ENCODE results near the gene ARHGAP4.

Gene ARHGAP4

DNA sequence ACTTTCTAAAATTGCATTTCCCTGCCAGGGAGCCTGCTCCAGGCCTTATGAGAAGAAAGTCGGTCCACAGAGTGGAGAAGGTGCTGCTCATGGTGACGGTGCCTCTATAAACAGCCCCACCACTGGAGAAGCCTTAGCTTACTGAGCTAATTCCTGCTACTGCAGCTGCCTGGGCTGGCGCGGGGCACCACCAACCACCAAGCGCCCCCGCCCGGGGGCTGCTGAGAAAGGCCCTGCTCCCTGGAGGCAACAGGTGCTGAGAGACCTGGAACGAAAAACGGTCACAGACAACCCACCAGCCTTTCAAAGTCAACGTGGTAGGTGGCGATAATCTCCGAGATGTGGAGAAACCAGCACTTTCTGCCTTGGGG lies 42.7 kb upstream of the ARHGAP4 start:
- H4K8ac ChIP-seq (ENCODE audit: low read depth, low read length), result no peak overlapping the region
- H2BK120ac ChIP-seq (ENCODE audit: low read depth, low read length), result no peak overlapping the region
- H3K4me1 ChIP-seq (ENCODE audit: control insufficient read depth, low read depth, low read length), result peaks cover 6% of the 10 kb centered on the region
- H4K5ac ChIP-seq (ENCODE audit: low read length), result no peak overlapping the region
- H3K56ac ChIP-seq (ENCODE audit: low read length), result peak overlapping the region; percentile 85
- no peak overlapping the region for H3K18ac ChIP-seq (ENCODE audit: low read length)
- no peak overlapping the region for H3K23ac ChIP-seq (ENCODE audit: low read length)
- peaks cover 66% of the 10 kb centered on the region for H3K79me2 ChIP-seq (ENCODE audit: control insufficient read depth, insufficient read depth, low read length)
- H3K4ac ChIP-seq (ENCODE audit: low read depth, low read length), result no peak overlapping the region
- peak overlapping the region; percentile 83 for H3K4me2 ChIP-seq (ENCODE audit: low read length)
- H3K9ac ChIP-seq (ENCODE audit: low read length), result peak overlapping the region; percentile 81
- no CpG with 5 or more reads among the region's 12 CpGs for WGBS (ENCODE audit: extremely low coverage, insufficient coverage, low lambda C conversion rate)
- H2AK5ac ChIP-seq (ENCODE audit: low read length), result no peak overlapping the region
- H2BK5ac ChIP-seq (ENCODE audit: low read length), result no peak overlapping the region
- H3K36me3 ChIP-seq (ENCODE audit: control insufficient read depth, insufficient read depth, low read length), result no peaks in the 10 kb centered on the region
- H3K79me1 ChIP-seq (ENCODE audit: low read length), result no peaks in the 10 kb centered on the region
- no peak overlapping the region for H2BK15ac ChIP-seq (replicated peaks; ENCODE audit: low read depth)
- peak; percentile 45 for DNase-seq
- H3K27ac ChIP-seq (ENCODE audit: low read depth, low read length), result no peak overlapping the region
- H3K4me3 ChIP-seq (ENCODE audit: low read length), result no peak overlapping the region
- H3K27me3 ChIP-seq (ENCODE audit: insufficient read depth, low read length, poor library complexity), result no peaks in the 10 kb centered on the region

DNA sequence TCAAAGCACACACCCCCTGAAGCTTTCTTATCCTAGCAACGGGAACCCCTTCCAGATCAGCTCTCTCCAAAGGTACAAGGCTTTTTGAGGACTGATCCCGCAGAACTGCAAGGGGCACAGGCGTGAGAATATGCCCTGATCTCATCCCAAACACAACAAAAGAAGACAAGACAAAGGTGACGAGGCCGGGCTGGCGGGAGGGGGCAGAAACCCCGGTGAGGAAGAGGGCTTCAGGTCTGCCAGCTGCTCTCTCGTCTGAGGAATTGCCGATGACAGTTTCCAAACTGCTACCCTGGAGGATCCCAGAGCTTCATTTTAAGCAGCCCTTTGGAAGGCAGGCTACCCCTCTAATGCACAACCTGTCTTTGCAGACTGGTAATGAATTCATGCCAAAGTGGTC lies 42.2 kb upstream of the ARHGAP4 start:
- Histone ChIP-seq H4K5ac (ENCODE audit: low read length) (no peak overlapping the region), H2AK5ac (ENCODE audit: low read length) (no peak overlapping the region), H3K18ac (ENCODE audit: low read length) (no peak overlapping the region), H2BK5ac (ENCODE audit: low read length) (no peak overlapping the region), H3K4me3 (ENCODE audit: low read length) (no peak overlapping the region), H3K79me2 (ENCODE audit: control insufficient read depth, insufficient read depth, low read length) (peaks cover 69% of the 10 kb centered on the region), H4K8ac (ENCODE audit: low read depth, low read length) (no peak overlapping the region), H3K36me3 (ENCODE audit: control insufficient read depth, insufficient read depth, low read length) (no peaks in the 10 kb centered on the region), H3K9ac (ENCODE audit: low read length) (peak overlapping the region; percentile 81), H2BK120ac (ENCODE audit: low read depth, low read length) (no peak overlapping the region), H2BK15ac (replicated peaks; ENCODE audit: low read depth) (no peak overlapping the region), H3K79me1 (ENCODE audit: low read length) (no peaks in the 10 kb centered on the region), H3K23ac (ENCODE audit: low read length) (no peak overlapping the region), H3K4me2 (ENCODE audit: low read length) (peak overlapping the region; percentile 83), H3K27ac (ENCODE audit: low read depth, low read length) (no peak overlapping the region), H3K56ac (ENCODE audit: low read length) (peak overlapping the region; percentile 70), H3K4ac (ENCODE audit: low read depth, low read length) (no peak overlapping the region), H3K4me1 (ENCODE audit: control insufficient read depth, low read depth, low read length) (peaks cover 6% of the 10 kb centered on the region), H3K27me3 (ENCODE audit: insufficient read depth, low read length, poor library complexity) (no peaks in the 10 kb centered on the region)
- WGBS (ENCODE audit: extremely low coverage, insufficient coverage, low lambda C conversion rate), result no CpG with 5 or more reads among the region's 9 CpGs
- DNase-seq, result no peak

DNA sequence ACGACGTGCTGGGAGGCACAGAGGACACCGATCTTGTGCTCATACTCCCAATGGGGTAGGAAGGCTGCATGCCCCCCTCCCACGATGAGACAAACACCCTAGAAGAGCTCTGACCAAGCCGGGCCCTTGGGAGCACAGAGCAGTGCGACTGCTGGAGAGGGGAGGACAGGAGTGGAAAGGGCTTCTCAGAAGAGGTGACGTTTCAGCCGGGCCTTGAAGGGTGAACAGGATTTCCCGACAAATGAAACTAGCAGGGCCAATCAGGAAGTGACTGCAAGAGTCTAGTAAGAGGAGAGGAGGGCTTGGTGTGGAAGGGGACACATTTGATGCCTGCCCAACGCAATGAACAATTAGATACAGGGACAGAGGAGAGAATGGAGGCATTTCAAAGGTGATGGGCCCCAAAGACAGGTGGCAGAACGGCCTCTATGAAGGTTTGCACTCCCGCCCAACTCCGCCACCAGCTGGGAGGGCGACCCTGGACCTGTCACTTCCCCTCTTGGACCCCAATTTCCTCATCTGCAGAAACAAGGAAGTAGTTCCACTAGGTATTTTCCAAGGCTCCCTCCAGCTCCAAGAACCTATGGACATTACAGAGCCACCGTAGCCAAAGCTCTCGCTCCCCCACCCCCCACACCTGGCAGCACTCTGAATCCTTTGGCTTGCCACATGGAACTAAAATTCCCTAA lies 41.6 kb upstream of the ARHGAP4 start:
- Histone ChIP-seq H3K23ac (ENCODE audit: low read length) (no peak overlapping the region), H3K4me2 (ENCODE audit: low read length) (no peak overlapping the region), H3K18ac (ENCODE audit: low read length) (no peak overlapping the region), H3K27ac (ENCODE audit: low read depth, low read length) (no peak overlapping the region), H2BK120ac (ENCODE audit: low read depth, low read length) (no peak overlapping the region), H3K79me2 (ENCODE audit: control insufficient read depth, insufficient read depth, low read length) (peaks cover 73% of the 10 kb centered on the region), H3K4ac (ENCODE audit: low read depth, low read length) (no peak overlapping the region), H3K27me3 (ENCODE audit: insufficient read depth, low read length, poor library complexity) (no peaks in the 10 kb centered on the region), H3K56ac (ENCODE audit: low read length) (peak overlapping the region; percentile 25), H3K79me1 (ENCODE audit: low read length) (no peaks in the 10 kb centered on the region), H3K36me3 (ENCODE audit: control insufficient read depth, insufficient read depth, low read length) (no peaks in the 10 kb centered on the region), H2AK5ac (ENCODE audit: low read length) (no peak overlapping the region), H3K4me1 (ENCODE audit: control insufficient read depth, low read depth, low read length) (peaks cover 6% of the 10 kb centered on the region), H4K8ac (ENCODE audit: low read depth, low read length) (no peak overlapping the region), H3K9ac (ENCODE audit: low read length) (peak overlapping the region; percentile 13), H4K5ac (ENCODE audit: low read length) (no peak overlapping the region), H2BK15ac (replicated peaks; ENCODE audit: low read depth) (no peak overlapping the region), H2BK5ac (ENCODE audit: low read length) (no peak overlapping the region), H3K4me3 (ENCODE audit: low read length) (no peak overlapping the region)
- DNase-seq, result no peak
- WGBS (ENCODE audit: extremely low coverage, insufficient coverage, low lambda C conversion rate), result no CpG with 5 or more reads among the region's 16 CpGs

DNA sequence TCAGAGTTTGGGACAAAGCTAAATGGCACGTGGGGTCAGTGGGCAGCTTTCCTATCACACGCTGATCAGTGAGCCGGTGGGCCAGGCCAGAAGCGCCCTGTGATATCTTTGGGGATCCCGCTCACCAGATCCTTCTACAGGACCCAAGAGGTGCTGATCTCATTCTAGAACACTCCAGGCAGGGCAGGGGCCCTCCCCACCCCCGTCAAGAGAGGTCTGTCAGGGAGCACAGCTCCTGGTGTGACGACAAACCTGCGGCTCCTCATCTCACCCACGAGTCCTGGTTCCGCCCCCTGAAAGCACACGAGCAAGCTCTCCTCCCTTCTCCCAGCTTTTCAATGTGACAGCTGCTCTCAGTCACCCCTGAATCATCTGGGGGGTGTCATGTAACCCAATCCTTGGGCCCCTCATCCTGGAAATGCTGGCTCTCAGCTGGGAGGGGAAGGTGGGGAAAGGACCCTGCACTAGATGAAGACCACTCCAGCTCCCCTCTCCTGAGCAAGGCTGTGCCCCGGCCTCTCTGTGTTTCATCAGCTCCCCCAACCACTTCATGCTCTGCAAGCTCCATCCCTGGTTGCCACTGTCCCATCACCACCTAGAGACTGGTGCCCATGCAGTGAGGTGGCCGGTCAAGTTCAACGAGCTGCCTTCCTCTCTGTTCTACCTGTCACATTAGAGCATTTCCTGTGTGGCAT lies 40.9 kb upstream of the ARHGAP4 start:
- peaks cover 6% of the 10 kb centered on the region for H3K4me1 ChIP-seq (ENCODE audit: control insufficient read depth, low read depth, low read length)
- no peak overlapping the region for H2BK120ac ChIP-seq (ENCODE audit: low read depth, low read length)
- H3K27ac ChIP-seq (ENCODE audit: low read depth, low read length), result no peak overlapping the region
- H4K8ac ChIP-seq (ENCODE audit: low read depth, low read length), result no peak overlapping the region
- no peaks in the 10 kb centered on the region for H3K79me1 ChIP-seq (ENCODE audit: low read length)
- H2AK5ac ChIP-seq (ENCODE audit: low read length), result no peak overlapping the region
- no peak for DNase-seq
- no peak overlapping the region for H3K4ac ChIP-seq (ENCODE audit: low read depth, low read length)
- H2BK15ac ChIP-seq (replicated peaks; ENCODE audit: low read depth), result no peak overlapping the region
- peak overlapping the region; percentile 11 for H3K9ac ChIP-seq (ENCODE audit: low read length)
- no peak overlapping the region for H4K5ac ChIP-seq (ENCODE audit: low read length)
- H3K18ac ChIP-seq (ENCODE audit: low read length), result no peak overlapping the region
- no peak overlapping the region for H3K4me3 ChIP-seq (ENCODE audit: low read length)
- no CpG with 5 or more reads among the region's 14 CpGs for WGBS (ENCODE audit: extremely low coverage, insufficient coverage, low lambda C conversion rate)
- peaks cover 73% of the 10 kb centered on the region for H3K79me2 ChIP-seq (ENCODE audit: control insufficient read depth, insufficient read depth, low read length)
- H3K56ac ChIP-seq (ENCODE audit: low read length), result peak overlapping the region; percentile 17
- no peak overlapping the region for H3K4me2 ChIP-seq (ENCODE audit: low read length)
- H3K27me3 ChIP-seq (ENCODE audit: insufficient read depth, low read length, poor library complexity), result no peaks in the 10 kb centered on the region
- no peak overlapping the region for H2BK5ac ChIP-seq (ENCODE audit: low read length)
- H3K23ac ChIP-seq (ENCODE audit: low read length), result no peak overlapping the region
- peaks cover 1% of the 10 kb centered on the region for H3K36me3 ChIP-seq (ENCODE audit: control insufficient read depth, insufficient read depth, low read length)

DNA sequence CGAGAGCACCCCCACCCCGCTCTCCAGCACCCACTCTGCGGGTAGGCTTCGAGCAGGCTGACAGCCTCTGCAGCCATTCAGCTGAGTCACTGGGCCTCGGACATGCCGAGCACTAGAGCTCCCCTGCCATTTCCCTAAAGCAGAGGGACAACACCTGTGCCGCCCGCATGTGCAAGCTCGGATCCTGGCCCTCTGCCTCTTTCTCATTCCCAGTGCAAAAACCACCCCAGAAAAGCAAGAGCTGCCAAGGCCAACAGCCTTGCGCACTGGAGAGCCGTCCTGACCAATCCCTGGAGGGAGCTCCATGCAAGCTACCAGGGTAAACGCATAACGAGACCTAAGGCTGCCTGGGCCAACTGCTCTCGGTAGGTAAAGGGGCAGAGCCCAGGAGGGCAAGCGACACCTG lies 40.2 kb upstream of the ARHGAP4 start:
- no peak overlapping the region for H4K5ac ChIP-seq (ENCODE audit: low read length)
- no CpG with 5 or more reads among the region's 15 CpGs for WGBS (ENCODE audit: extremely low coverage, insufficient coverage, low lambda C conversion rate)

More for the DNA sequence above, 40.2 kb upstream of the ARHGAP4 start:
- H3K27me3 ChIP-seq (ENCODE audit: insufficient read depth, low read length, poor library complexity), result no peaks in the 10 kb centered on the region
- H3K4me3 ChIP-seq (ENCODE audit: low read length), result no peak overlapping the region
- no peak overlapping the region for H3K9ac ChIP-seq (ENCODE audit: low read length)
- H3K4me2 ChIP-seq (ENCODE audit: low read length), result no peak overlapping the region
- no peak overlapping the region for H3K4ac ChIP-seq (ENCODE audit: low read depth, low read length)
- no peak for DNase-seq
- no peak overlapping the region for H2AK5ac ChIP-seq (ENCODE audit: low read length)
- H4K8ac ChIP-seq (ENCODE audit: low read depth, low read length), result no peak overlapping the region
- H3K36me3 ChIP-seq (ENCODE audit: control insufficient read depth, insufficient read depth, low read length), result peaks cover 1% of the 10 kb centered on the region
- no peak overlapping the region for H2BK5ac ChIP-seq (ENCODE audit: low read length)
- no peak overlapping the region for H3K18ac ChIP-seq (ENCODE audit: low read length)
- H3K27ac ChIP-seq (ENCODE audit: low read depth, low read length), result no peak overlapping the region
- peaks cover 6% of the 10 kb centered on the region for H3K4me1 ChIP-seq (ENCODE audit: control insufficient read depth, low read depth, low read length)
- H3K56ac ChIP-seq (ENCODE audit: low read length), result peak overlapping the region; percentile 7
- H3K79me1 ChIP-seq (ENCODE audit: low read length), result no peaks in the 10 kb centered on the region
- H3K23ac ChIP-seq (ENCODE audit: low read length), result no peak overlapping the region
- H3K79me2 ChIP-seq (ENCODE audit: control insufficient read depth, insufficient read depth, low read length), result peaks cover 73% of the 10 kb centered on the region
- H2BK120ac ChIP-seq (ENCODE audit: low read depth, low read length), result no peak overlapping the region
- H2BK15ac ChIP-seq (replicated peaks; ENCODE audit: low read depth), result no peak overlapping the region

Data from mesendoderm (in vitro differentiated cells).